K562 (cell line): ENCODE results near the gene CYP2A6. TPM values are rescaled to one million over a fixed set of nuclear protein-coding genes. Genes with fewer than 3 reads are reported as not detected.

Source experiments
- BRD4 ChIP-seq: fragments of 200-600 bp; sonication (generic); IDR thresholded peaks from 2 replicates; pipeline ENCODE4 v1.6.1; 2017; ENCODE audit warnings: inconsistent platforms
- CBFB ChIP-seq: sonication (generic); formaldehyde crosslinking; IDR thresholded peaks from 2 replicates; pipeline ENCODE4 v1.4.0; 2020; ENCODE audit warnings: mild to moderate bottlenecking, missing genetic modification reagents
- CXXC5 ChIP-seq: fragments of 250-450 bp; sonication (Bioruptor Pico); IDR thresholded peaks from 2 replicates; pipeline ENCODE4 v1.8.0; 2022; ENCODE audit warnings: inconsistent platforms, mild to moderate bottlenecking, moderate library complexity
- ELF4 ChIP-seq: fragments of 450-650 bp; formaldehyde crosslinking; IDR thresholded peaks from 2 replicates; pipeline ENCODE4 v1.4.0; 2022; ENCODE audit warnings: missing genetic modification characterization
- GABPA ChIP-seq: fragments of 200-800 bp; sonication (Bioruptor generic); conservative IDR thresholded peaks from 2 replicates; pipeline ENCODE4 v1.6.1; 2016; ENCODE audit warnings: low read depth, missing genetic modification characterization, missing compliant biosample characterization
- KAT7 ChIP-seq: sonication (generic); formaldehyde crosslinking; IDR thresholded peaks from 2 replicates; pipeline ENCODE4 v1.8.0; 2022; ENCODE audit warnings: missing genetic modification reagents, mild to moderate bottlenecking, borderline replicate concordance
- KLF6 ChIP-seq: fragments of 250-450 bp; sonication (Bioruptor Pico); IDR thresholded peaks from 2 replicates; pipeline ENCODE4 v1.4.0; 2020; ENCODE audit warnings: mild to moderate bottlenecking, moderate library complexity, borderline replicate concordance
- MAX ChIP-seq: sonication (generic); formaldehyde crosslinking; IDR thresholded peaks from 2 replicates; pipeline ENCODE4 v1.9.0; 2022; ENCODE audit warnings: mild to moderate bottlenecking, missing genetic modification reagents
- MXD1 ChIP-seq: fragments of 250-450 bp; sonication (Bioruptor Pico); IDR thresholded peaks from 2 replicates; pipeline ENCODE4 v1.8.0; 2021; ENCODE audit warnings: borderline replicate concordance, mild to moderate bottlenecking, moderate library complexity; ENCODE audit not compliant: poor library complexity, severe bottlenecking
- PML ChIP-seq: IDR thresholded peaks from 2 replicates; pipeline ENCODE4 v1.6.1; 2012; ENCODE audit warnings: low read length, inconsistent platforms
- PTTG1 ChIP-seq: fragments of 450-650 bp; IDR thresholded peaks from 2 replicates; pipeline ENCODE4 v1.6.1; 2016; ENCODE audit warnings: low read depth, mild to moderate bottlenecking, missing genetic modification characterization, missing compliant biosample characterization
- SAFB ChIP-seq: fragments of 200-400 bp; formaldehyde crosslinking; IDR thresholded peaks from 2 replicates; pipeline ENCODE4 v1.6.1; 2017; ENCODE audit warnings: low read depth, low read length, borderline replicate concordance
- SIN3B ChIP-seq: fragments of 450-650 bp; IDR thresholded peaks from 2 replicates; pipeline ENCODE4 v1.6.1; 2017; ENCODE audit warnings: low read depth, mild to moderate bottlenecking, moderate library complexity
- USF1 ChIP-seq: sonication (generic); formaldehyde crosslinking; IDR thresholded peaks from 2 replicates; pipeline ENCODE4 v1.9.0; 2022; ENCODE audit warnings: mild to moderate bottlenecking, missing genetic modification reagents
- polyA plus RNA-seq, 8 experiments: library from polyadenylated mRNA; depleted of rRNA in 4 of 8; stranded (reverse) in 5 of 8; unstranded in 3 of 8; fragments of >200 nt; fragmentation: Nextera tagmentation in 2 of 8; fragmentation: Illumina TruSeq in 1 of 8; extraction: Ambion mirVana in 2 of 8; extraction: Trizol in 1 of 8; gene quantifications; 2 replicates each; pipeline versions ENCODE4 v1.2.1 to v1.2.3, GENCODE V29; 2011 to 2014; ENCODE audit warnings: inconsistent platforms in 1 of 8, missing spikeins in 1 of 8
- total RNA-seq, 7 experiments: library from RNA; depleted of rRNA in 6 of 7; stranded (reverse); fragments of >200 nt in 6 of 7; fragmentation: Illumina TruSeq in 2 of 7; extraction: Trizol in 2 of 7; gene quantifications; 2 replicates each; pipeline versions ENCODE4 v1.2.1 to v1.2.3, GENCODE V29; 2011 to 2021; ENCODE audit warnings: low replicate concordance in 1 of 7
- TF ChIP-seq, protein P1 (sequence below), 2 experiments: fragments of 450-650 bp; IDR thresholded peaks; 2 replicates each; pipeline ENCODE4 v1.6.1; 2018; ENCODE audit warnings: mild to moderate bottlenecking in 2 of 2, low read depth in 1 of 2; ENCODE audit not compliant: partially characterized antibody in 2 of 2
- TF ChIP-seq, protein P2 (sequence below): fragments of 250-450 bp; sonication (Bioruptor Pico); IDR thresholded peaks from 2 replicates; pipeline ENCODE4 v1.4.0; 2020; ENCODE audit warnings: borderline replicate concordance
- TF ChIP-seq, protein P3 (sequence below): fragments of 200-800 bp; sonication (Bioruptor generic); IDR thresholded peaks from 2 replicates; pipeline ENCODE4 v1.6.1; 2017; ENCODE audit warnings: missing genetic modification characterization, missing compliant biosample characterization

Gene CYP2A6
- total and polyA plus RNA-seq, 9 of the 15 experiments (the other 6 are each of a cell fraction or from before 2014, with no cell fraction given): 0.31 TPM; not detected in 8

DNA sequence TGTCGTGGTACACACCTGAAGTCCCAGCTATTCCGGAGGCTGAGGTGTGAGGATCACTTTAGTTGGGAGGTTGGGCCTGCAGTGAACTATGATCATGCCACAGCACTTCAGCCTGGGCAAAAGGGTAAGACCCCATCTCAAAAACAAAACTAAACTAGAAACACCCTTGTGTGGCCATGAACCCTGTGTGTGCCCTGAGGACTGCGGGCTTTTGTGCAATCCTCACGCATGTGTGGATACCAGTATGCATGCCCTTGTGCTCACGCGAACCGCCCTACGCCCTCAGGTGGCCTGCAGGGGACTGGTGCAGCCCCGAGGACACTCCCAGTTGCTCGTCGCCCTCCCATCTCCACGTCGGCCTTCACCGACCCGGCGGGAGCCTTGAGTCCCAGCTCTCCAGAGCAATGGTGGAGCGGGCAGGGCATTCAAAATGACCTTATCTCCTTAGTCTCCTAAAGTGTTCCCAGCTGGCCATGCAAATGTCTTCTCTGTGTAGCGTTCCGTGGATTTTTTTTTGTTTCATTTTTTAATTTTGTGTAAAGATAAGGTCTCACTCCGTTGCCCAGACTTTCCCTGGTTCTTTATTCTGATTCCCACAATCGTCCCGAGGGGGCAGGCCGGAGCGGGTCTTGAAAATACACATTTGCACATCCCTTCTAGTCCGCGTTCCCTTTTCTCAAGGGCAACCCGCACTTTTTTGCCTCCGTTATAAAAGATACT lies 52.1 kb downstream of the CYP2A6 start (continued):
- no peak; the same call in 1 of the 2 replicates for TF ChIP-seq BRD4
- TF ChIP-seq, protein P1, sequence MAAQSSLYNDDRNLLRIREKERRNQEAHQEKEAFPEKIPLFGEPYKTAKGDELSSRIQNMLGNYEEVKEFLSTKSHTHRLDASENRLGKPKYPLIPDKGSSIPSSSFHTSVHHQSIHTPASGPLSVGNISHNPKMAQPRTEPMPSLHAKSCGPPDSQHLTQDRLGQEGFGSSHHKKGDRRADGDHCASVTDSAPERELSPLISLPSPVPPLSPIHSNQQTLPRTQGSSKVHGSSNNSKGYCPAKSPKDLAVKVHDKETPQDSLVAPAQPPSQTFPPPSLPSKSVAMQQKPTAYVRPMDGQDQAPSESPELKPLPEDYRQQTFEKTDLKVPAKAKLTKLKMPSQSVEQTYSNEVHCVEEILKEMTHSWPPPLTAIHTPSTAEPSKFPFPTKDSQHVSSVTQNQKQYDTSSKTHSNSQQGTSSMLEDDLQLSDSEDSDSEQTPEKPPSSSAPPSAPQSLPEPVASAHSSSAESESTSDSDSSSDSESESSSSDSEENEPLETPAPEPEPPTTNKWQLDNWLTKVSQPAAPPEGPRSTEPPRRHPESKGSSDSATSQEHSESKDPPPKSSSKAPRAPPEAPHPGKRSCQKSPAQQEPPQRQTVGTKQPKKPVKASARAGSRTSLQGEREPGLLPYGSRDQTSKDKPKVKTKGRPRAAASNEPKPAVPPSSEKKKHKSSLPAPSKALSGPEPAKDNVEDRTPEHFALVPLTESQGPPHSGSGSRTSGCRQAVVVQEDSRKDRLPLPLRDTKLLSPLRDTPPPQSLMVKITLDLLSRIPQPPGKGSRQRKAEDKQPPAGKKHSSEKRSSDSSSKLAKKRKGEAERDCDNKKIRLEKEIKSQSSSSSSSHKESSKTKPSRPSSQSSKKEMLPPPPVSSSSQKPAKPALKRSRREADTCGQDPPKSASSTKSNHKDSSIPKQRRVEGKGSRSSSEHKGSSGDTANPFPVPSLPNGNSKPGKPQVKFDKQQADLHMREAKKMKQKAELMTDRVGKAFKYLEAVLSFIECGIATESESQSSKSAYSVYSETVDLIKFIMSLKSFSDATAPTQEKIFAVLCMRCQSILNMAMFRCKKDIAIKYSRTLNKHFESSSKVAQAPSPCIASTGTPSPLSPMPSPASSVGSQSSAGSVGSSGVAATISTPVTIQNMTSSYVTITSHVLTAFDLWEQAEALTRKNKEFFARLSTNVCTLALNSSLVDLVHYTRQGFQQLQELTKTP (IDR thresholded peaks at IDR 0.05; ENCODE audit: low read depth in 1 of 2, partially characterized antibody in 2 of 2): peak; percentile 69 to 76
- TF ChIP-seq KLF6: 0 out of 2 replicates have a peak, but pooled peaks have one; percentile 18
- TF ChIP-seq, protein P2, sequence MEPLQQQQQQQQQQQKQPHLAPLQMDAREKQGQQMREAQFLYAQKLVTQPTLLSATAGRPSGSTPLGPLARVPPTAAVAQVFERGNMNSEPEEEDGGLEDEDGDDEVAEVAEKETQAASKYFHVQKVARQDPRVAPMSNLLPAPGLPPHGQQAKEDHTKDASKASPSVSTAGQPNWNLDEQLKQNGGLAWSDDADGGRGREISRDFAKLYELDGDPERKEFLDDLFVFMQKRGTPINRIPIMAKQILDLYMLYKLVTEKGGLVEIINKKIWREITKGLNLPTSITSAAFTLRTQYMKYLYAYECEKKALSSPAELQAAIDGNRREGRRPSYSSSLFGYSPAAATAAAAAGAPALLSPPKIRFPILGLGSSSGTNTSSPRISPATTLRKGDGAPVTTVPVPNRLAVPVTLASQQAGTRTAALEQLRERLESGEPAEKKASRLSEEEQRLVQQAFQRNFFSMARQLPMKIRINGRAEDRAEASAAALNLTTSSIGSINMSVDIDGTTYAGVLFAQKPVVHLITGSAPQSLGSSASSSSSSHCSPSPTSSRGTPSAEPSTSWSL: no peak
- no peak for TF ChIP-seq SIN3B
- no peak for TF ChIP-seq USF1
- TF ChIP-seq ELF4 (CRISPR knock-in tag): peak; percentile 18; the same call in 1 of the 2 replicates
- TF ChIP-seq PTTG1 (tag): no peak
- TF ChIP-seq GABPA (tag): no peak
- TF ChIP-seq, protein P3, sequence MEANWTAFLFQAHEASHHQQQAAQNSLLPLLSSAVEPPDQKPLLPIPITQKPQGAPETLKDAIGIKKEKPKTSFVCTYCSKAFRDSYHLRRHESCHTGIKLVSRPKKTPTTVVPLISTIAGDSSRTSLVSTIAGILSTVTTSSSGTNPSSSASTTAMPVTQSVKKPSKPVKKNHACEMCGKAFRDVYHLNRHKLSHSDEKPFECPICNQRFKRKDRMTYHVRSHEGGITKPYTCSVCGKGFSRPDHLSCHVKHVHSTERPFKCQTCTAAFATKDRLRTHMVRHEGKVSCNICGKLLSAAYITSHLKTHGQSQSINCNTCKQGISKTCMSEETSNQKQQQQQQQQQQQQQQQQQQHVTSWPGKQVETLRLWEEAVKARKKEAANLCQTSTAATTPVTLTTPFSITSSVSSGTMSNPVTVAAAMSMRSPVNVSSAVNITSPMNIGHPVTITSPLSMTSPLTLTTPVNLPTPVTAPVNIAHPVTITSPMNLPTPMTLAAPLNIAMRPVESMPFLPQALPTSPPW (CRISPR knock-in tag): no peak
- no peak for TF ChIP-seq SAFB
- TF ChIP-seq PML: peak; percentile 50
- TF ChIP-seq MAX (CRISPR knock-in tag): peak; percentile 73
- TF ChIP-seq CBFB: no peak
- no peak for TF ChIP-seq MXD1 (CRISPR knock-in tag)
- TF ChIP-seq CXXC5 (CRISPR knock-in tag): no peak; the same call in 1 of the 2 replicates
- TF ChIP-seq KAT7: no peak; the same call in 1 of the 2 replicates
